HFF-Myc (cell line): Measurements from ENCODE around the gene SHB.

Experiments
- DNase-seq: peaks from one replicate; pipeline ENCODE4 v3.0.0-alpha.2; 2011; ENCODE audit warnings: low read depth; ENCODE audit errors: extremely low read depth
- H3K4me3 ChIP-seq: replicated peaks from 2 replicates; pipeline ENCODE4 v1.5.1; 2011; ENCODE audit warnings: low read depth, mild to moderate bottlenecking, control low read depth, low read length
- TF ChIP-seq, protein P1 (sequence below): IDR thresholded peaks from 2 replicates; pipeline ENCODE4 v1.5.1; 2012; ENCODE audit warnings: mild to moderate bottlenecking, low read depth, low read length, control low read depth; ENCODE audit errors: missing control alignments

Gene SHB

DNA sequence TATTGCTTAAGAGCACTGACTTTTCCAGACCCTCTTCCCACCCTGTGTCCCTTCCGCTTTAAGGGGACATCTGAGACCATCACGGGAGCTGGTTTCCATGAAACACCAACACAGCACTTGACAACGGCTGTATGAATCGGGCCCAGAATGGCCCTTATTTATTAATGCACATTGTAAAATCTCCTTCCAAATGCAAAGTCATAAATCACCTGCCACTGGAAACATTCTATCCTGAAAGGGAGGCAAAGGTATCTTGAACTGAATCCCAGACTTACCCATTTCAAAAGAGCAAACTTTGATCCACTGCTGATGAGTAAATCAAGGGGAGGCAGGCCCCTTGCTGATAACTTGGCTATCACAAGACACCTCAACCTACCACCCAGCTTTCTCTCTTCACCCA is 37.4 kb downstream of the SHB start:
- TF ChIP-seq, protein P1, sequence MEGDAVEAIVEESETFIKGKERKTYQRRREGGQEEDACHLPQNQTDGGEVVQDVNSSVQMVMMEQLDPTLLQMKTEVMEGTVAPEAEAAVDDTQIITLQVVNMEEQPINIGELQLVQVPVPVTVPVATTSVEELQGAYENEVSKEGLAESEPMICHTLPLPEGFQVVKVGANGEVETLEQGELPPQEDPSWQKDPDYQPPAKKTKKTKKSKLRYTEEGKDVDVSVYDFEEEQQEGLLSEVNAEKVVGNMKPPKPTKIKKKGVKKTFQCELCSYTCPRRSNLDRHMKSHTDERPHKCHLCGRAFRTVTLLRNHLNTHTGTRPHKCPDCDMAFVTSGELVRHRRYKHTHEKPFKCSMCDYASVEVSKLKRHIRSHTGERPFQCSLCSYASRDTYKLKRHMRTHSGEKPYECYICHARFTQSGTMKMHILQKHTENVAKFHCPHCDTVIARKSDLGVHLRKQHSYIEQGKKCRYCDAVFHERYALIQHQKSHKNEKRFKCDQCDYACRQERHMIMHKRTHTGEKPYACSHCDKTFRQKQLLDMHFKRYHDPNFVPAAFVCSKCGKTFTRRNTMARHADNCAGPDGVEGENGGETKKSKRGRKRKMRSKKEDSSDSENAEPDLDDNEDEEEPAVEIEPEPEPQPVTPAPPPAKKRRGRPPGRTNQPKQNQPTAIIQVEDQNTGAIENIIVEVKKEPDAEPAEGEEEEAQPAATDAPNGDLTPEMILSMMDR = no peak
- H3K4me3 ChIP-seq = no peak overlapping the region
- no peak for DNase-seq

DNA sequence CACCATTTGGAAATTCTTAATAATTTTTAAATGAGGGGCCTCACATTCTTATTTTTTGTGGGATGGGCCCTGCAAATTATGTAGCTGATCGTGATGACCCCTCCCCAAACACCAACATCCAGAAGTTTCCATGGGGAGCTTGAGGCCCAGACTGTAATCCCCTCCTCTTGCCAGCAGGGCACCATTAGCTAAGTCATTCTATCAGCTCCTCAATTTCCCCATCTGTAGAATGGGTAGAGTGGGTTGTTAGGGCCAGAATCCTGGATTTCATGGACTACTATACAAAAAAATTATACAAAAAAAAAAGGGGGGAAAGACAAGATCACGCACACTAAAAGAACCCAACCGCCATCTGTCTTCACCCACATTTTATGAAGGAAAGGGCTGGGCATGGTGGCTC is 38.4 kb downstream of the SHB start:
- TF ChIP-seq, protein P1 = peak; percentile 6
- H3K4me3 ChIP-seq = no peak overlapping the region
- DNase-seq = no peak

DNA sequence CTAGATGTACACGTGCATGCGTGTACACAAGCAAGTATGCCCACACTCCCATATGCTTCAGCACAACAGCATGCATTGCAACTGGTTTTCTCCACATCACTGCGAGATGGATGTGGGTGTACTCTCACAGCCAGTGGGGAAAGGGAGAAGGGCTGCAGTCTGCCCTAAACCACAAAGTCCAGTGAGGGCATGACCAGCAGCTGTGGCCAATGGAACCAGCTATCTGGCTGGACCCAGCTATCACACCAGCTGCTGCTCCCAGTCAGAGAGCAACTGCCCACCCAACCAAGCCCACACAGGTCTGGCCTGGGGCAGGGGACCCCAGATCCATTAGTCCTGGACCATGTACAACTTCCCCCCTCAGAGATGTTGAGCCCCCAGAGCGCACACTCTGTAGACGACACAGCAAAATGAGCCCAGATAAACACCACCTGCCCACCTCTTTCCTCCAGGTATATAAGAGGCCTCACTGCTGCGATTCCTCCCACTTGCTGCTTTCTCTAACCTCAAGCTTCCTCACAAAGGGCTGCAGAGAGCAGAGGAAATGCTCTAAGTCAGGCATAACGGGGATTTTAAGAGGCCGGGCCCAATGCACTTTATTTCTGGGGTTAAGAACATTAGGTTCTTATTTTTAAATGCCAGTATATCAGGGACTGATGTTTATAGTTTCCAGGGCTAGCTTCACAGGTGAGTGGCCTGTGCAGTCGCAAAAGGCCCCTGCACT is 39.0 kb downstream of the SHB start:
- no peak overlapping the region for H3K4me3 ChIP-seq
- no peak for DNase-seq
- TF ChIP-seq, protein P1 = no peak

DNA sequence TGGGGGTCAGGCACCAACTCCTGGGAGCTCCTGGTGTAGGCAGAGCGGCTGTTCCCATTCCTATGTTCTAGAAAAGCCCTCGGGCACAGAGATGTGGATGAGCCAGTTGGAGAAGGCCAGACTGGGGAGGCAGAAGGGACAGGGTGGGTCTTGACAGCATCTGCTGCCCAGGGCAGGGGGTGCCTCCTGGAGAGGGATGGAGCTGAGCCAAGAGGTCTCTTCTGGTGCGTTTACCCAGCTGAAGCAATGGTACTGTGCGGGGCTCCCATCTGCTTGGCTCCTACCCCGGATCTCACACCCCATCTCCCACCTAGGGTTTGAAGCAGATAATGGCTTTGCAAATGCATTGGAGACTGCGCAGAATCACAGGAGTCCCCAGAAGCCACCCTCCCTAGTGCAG is 41.3 kb downstream of the SHB start:
- no peak for DNase-seq
- H3K4me3 ChIP-seq = no peak overlapping the region
- TF ChIP-seq, protein P1 = no peak

DNA sequence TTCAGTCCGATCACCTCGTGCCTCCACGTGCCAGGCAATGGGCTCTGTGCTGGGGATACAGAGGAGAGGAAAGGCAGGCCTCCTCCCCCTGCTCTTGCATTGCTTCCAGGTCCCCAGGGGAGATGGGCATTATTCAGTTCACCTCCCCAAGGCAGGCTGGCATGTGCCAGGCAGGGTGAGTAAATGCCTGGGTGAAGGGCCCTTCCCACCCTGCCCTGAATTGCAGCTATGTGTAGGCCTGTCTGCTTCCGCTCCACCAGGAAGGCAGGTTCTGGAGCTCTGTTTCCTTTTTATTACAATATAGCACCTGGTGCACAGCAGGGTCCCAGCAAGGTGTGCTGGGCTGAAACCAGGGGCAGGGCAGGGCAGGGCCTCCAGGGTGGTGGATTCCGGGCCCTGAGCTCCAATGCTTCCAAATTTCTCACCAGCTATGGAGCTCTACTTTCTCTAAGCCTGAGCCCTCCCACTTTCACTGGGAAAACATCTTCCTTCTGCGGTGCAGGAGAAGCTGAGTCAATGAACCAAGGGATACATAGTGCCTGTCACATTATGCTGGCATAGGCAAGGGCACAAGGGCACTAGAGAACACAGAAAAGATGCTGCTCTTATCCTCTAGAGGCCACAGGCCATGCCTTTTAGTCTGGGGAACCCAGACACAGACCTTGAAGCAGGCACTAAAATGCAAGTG is 42.0 kb downstream of the SHB start:
- no peak overlapping the region for H3K4me3 ChIP-seq
- DNase-seq = no peak

DNA sequence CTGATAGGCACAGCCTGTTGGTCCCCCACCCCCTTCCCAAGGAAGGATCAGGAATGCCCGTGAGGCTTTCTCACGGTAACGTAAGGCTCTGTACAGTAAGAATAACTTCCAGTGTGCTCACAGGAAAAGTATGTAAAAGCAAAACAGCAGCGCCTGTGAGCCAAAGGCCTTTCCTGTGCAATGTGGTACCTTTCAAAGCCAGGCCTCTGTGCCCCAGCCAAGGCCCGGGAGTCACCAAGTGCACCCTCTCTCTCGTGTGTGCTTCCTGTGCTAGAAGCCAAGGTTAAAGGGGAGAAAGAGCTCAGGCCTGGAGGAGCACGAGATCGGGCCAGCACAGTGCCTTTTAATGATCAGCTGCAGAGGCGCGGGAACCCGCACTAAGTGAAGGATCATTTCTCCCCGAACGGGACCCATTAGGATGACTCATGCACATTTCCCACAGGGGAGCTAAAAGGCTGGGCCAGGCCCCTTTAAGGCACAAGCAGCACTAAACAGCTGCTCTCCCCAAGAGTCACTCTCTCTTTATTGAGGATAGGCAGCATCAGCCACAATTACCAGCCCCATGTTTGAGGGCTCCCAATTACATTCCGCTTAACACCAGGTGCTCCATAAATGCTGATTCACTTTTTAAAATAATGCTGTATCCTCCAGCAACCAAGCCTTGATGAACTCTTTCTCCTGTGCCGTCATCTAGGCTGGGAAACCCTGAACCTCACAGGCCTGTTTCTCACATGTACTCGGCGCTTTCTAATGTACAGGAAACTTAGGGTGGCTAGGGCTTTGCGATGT is 42.8 kb downstream of the SHB start:
- TF ChIP-seq, protein P1 = no peak
- 0 out of 2 replicates have a peak overlapping the region, but pooled peaks have one; percentile 10 for H3K4me3 ChIP-seq
- DNase-seq = peak; percentile 88

More for the DNA sequence above, 42.0 kb downstream of the SHB start:
- TF ChIP-seq, protein P1 = no peak
